WTC11 (cell line): ENCODE measurements around the gene TNIK.

Source experiments
- ATF2 ChIP-seq: sonication (generic); formaldehyde crosslinking; IDR thresholded peaks from 2 replicates; pipeline ENCODE4 v1.8.1; 2022; ENCODE audit warnings: low read depth, missing genetic modification reagents, borderline replicate concordance
- ATF3 ChIP-seq: sonication (generic); formaldehyde crosslinking; conservative IDR thresholded peaks from 2 replicates; pipeline ENCODE4 v1.8.1; 2022; ENCODE audit warnings: mild to moderate bottlenecking, missing genetic modification reagents
- CTCF ChIP-seq: fragments of 200-600 bp; IDR thresholded peaks from 2 replicates; pipeline ENCODE4 v1.8.0; 2022; ENCODE audit warnings: antibody characterized with exemption
- ETV6 ChIP-seq: sonication (generic); formaldehyde crosslinking; IDR thresholded peaks from 2 replicates; pipeline ENCODE4 v1.8.1; 2022; ENCODE audit warnings: mild to moderate bottlenecking, missing genetic modification reagents
- FOXP4 ChIP-seq: sonication (generic); formaldehyde crosslinking; IDR thresholded peaks from 2 replicates; pipeline ENCODE4 v1.8.0; 2022; ENCODE audit warnings: mild to moderate bottlenecking, missing genetic modification reagents
- IRF2 ChIP-seq: sonication (generic); formaldehyde crosslinking; IDR thresholded peaks from 2 replicates; pipeline ENCODE4 v1.8.0; 2022; ENCODE audit warnings: low read depth, missing genetic modification reagents, borderline replicate concordance
- MAX ChIP-seq: sonication (generic); formaldehyde crosslinking; IDR thresholded peaks from 2 replicates; pipeline ENCODE4 v1.8.0; 2022; ENCODE audit warnings: mild to moderate bottlenecking, missing genetic modification reagents
- NFYB ChIP-seq: sonication (generic); formaldehyde crosslinking; conservative IDR thresholded peaks from 2 replicates; pipeline ENCODE4 v1.8.0; 2022; ENCODE audit warnings: low read depth, missing genetic modification reagents
- NR3C1 ChIP-seq: sonication (generic); formaldehyde crosslinking; conservative IDR thresholded peaks from 2 replicates; pipeline ENCODE4 v1.8.1; 2023; ENCODE audit warnings: low read depth, mild to moderate bottlenecking, missing genetic modification reagents
- ZBTB21 ChIP-seq: sonication (generic); formaldehyde crosslinking; IDR thresholded peaks from 2 replicates; pipeline ENCODE4 v1.8.1; 2023; ENCODE audit warnings: mild to moderate bottlenecking, missing genetic modification reagents, borderline replicate concordance
- ZNF138 ChIP-seq: sonication (generic); formaldehyde crosslinking; conservative IDR thresholded peaks from 2 replicates; pipeline ENCODE4 v1.8.1; 2022; ENCODE audit warnings: mild to moderate bottlenecking, moderate library complexity, missing genetic modification reagents
- ZNF281 ChIP-seq: sonication (generic); formaldehyde crosslinking; IDR thresholded peaks from 2 replicates; pipeline ENCODE4 v1.8.0; 2023; ENCODE audit warnings: mild to moderate bottlenecking, missing genetic modification reagents
- ZNF396 ChIP-seq: fragments of 250-450 bp; sonication (Bioruptor Pico); IDR thresholded peaks from 2 replicates; pipeline ENCODE4 v1.8.0; 2021; ENCODE audit warnings: mild to moderate bottlenecking, moderate library complexity, borderline replicate concordance
- ZNF512 ChIP-seq: sonication (generic); formaldehyde crosslinking; IDR thresholded peaks from 2 replicates; pipeline ENCODE4 v1.8.1; 2022; ENCODE audit warnings: missing genetic modification reagents, borderline replicate concordance

GRCh38 chr3:171057072-171057471 lies 403.1 kb downstream of the TNIK start:
- no peak for TF ChIP-seq CTCF
- no peak for TF ChIP-seq ZBTB21
- no peak for TF ChIP-seq ZNF138
- TF ChIP-seq IRF2 (CRISPR knock-in tag) = no peak
- TF ChIP-seq NR3C1 = no peak
- TF ChIP-seq ETV6 (CRISPR knock-in tag) = no peak
- TF ChIP-seq ZNF512 (CRISPR knock-in tag) = no peak
- no peak for TF ChIP-seq ATF3 (CRISPR knock-in tag)
- no peak for TF ChIP-seq FOXP4
- TF ChIP-seq ZNF281 (CRISPR knock-in tag) = no peak
- TF ChIP-seq ZNF396 = no peak
- no peak for TF ChIP-seq ATF2 (CRISPR knock-in tag)
- TF ChIP-seq MAX (CRISPR knock-in tag) = no peak
- no peak for TF ChIP-seq NFYB (CRISPR knock-in tag)
